ENCODE measurements around the gene CNBD2. TPM values are rescaled to one million over a fixed set of nuclear protein-coding genes. Genes with fewer than 3 reads are reported as not detected.

CNBD2 gene
- total RNA-seq, 4 donors from 2014 or later = 2.8 to 5.3 (median 3.1) TPM; not detected in 1

DNA sequence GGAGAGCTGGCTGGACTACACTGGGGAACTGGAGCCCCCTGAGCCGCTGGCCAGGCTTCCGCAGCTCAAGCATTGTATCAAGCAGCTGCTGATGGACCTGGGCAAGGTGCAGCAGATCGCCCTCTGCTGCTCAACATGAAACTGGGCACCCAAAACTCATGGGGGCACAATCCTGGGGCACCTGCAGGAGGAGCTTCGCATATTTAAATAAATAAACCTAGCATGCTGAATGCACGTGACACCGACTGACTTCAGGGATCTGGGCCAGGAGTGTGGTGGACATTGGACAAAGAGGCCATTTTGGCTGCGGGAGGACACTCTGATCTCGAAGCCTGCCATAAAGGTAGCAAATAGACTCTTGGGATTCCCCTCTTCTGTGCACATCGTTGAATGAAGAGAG lies 20.9 kb upstream of the CNBD2 start:
- TF ChIP-seq, protein P1, sequence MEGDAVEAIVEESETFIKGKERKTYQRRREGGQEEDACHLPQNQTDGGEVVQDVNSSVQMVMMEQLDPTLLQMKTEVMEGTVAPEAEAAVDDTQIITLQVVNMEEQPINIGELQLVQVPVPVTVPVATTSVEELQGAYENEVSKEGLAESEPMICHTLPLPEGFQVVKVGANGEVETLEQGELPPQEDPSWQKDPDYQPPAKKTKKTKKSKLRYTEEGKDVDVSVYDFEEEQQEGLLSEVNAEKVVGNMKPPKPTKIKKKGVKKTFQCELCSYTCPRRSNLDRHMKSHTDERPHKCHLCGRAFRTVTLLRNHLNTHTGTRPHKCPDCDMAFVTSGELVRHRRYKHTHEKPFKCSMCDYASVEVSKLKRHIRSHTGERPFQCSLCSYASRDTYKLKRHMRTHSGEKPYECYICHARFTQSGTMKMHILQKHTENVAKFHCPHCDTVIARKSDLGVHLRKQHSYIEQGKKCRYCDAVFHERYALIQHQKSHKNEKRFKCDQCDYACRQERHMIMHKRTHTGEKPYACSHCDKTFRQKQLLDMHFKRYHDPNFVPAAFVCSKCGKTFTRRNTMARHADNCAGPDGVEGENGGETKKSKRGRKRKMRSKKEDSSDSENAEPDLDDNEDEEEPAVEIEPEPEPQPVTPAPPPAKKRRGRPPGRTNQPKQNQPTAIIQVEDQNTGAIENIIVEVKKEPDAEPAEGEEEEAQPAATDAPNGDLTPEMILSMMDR (IDR thresholded peaks at IDR 0.05; ENCODE audit: low read depth) = no peak

DNA sequence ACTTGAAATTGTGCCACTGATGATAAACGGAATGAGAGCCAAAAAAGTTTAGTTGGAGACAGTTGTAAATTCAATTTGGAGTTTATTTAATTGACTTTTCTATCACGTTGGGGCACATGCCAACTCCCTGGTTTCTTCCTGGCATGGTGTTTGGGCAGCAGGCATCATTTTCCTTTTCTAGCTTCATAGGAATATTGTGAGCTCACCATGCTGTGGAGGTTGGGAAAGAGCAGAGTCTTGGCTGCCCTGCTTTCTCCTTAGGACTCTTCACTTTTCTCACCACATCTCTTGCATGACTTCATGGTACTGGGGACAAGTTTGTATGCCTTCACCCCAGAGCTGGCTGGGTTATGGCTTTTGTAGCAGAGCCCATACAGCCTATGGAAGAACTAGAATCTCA lies 20.5 kb upstream of the CNBD2 start:
- TF ChIP-seq, protein P1 (IDR thresholded peaks at IDR 0.05; ENCODE audit: low read depth) = no peak

DNA sequence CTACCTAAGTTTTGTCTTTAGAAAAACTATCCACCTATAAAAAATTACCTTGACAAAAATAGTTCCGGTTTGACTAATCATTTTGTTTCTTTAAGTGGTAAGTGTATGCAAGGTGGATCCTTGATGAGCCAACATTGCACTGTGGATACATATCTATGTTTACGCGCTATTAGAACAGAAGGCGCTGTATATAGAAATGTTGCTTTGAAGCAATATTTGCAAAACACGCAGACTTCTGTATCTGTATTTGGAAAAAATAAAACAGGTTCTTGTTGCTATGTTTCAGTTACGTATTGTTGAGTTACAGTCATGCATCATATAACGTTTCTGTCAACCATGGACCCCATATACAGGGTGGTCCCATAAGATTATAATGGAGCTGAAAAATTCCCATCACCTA lies 18.3 kb upstream of the CNBD2 start:
- TF ChIP-seq, protein P1 (IDR thresholded peaks at IDR 0.05; ENCODE audit: low read depth) = no peak

DNA sequence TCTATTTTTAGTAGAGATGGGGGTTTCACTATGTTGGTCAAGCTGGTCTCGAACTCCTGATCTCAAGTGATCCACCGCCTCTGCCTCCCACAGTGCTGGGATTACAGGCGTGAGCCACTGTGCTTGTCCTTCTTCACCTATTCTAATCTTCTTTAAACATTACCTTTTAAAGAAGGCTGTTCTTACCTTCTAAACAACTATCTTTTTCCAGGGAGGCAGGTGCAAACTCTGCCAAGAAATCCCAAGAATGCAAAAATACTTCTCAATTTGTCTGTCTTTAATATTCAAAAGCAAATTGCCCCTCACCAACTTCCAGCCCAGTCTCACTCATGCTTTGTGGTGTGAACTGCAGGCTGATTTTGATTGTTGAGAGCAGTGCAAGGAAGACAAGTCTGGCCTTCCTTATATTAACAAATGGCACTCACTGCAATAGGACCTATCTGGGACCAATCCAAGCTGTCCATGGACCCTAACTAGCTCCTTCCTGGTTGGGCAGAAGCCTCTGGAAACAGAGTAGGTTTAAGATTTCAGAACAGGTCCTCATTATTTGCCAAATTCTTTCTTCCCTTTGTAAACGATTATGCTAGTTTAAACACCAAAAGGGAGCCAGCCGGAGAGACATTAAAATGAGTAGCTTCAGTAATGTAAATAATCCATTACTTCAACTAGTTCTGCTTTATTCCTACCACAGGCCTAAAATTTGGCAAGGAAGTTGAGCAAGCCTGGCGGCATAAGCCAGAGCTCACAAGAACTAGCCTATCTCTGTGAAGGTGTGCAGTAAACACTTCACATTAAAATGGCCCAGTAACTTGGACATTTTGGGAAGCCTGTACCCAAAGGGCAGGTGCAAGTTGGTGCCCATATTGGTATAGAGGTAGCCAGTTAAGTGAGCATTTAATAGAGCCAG lies 15.7 kb upstream of the CNBD2 start:
- TF ChIP-seq, protein P1 (IDR thresholded peaks at IDR 0.05; ENCODE audit: low read depth) = no peak

DNA sequence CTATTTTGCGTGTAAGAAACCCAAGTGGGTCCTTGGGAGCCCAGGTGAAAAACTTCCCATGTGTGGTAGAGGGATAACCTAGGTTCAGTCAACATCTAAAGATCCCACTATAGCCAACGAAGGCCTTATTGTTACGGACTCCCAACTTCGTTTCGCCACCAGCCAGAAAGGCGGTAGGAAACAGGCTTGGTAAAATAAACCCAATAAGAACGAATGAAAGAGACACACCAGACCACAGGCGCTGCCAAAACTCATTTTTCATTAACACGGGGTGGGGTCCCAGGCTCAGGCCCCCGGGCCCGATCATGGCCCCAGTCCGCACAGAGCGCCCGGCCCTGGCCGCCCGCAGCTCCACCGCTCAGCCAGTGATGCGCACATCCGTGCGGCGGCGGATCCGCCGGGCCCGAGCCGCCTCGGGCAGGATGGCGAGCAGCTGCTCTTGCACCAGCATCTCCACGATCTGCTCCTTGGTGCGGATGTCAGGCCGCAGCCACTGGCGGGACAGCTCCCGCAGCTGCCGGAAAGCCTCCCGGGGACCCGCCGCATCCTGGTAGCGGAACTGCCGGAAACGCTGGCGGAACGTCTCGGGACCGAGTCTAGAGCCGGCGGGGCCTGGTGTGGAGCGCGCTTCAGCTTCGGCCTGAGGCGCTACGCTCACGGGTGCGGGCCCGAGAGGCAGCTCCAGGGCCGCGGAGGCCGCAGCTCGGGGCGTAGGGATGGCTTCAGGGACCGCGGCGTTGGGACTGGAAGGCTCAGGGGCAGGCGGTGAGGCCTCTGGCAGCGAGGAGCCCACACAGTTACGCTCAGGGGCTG lies 14.8 kb upstream of the CNBD2 start:
- TF ChIP-seq, protein P1 (IDR thresholded peaks at IDR 0.05; ENCODE audit: low read depth) = no peak

DNA sequence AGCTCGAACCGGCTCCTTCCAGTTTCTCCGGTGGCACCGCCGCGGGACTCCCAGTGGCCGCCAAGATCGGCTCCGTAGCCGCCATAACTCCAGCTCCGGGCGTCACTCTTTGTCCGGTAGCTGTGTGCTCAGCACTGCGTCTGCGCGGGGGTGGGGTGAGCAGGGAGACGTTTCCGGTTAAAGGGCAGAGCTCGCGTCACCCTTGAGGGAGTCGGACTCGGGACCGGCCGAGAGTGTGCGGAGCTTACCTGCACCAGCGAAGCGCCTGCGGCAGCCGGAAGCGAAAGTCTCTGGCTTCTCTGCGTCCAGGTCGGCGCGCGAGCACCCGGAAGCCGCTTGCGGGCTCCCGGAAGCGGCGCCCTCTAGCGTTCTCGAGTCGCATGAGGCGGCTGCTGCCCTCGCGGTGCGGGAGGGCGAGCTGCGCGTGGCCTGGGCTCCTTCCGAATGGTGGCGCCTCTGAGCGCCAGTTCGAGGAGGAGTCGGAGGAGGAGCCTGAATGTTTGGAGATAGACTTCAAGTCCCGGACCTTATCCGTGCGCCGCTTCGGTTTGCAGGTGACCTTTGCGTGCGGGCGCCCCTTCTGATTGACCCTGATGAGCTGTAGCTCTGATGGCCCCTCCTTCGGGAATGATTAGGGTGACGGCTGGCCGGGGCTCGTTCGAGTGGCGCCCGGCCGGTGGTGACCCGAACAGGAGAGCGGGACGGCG lies 14.0 kb upstream of the CNBD2 start, which contains the start of gene SCAND1:
TSS of gene SCAND1 (minus strand) at position 303 of the 707 bp plus-strand sequence. CDS start at position 85, 218 bp downstream.
- TF ChIP-seq, protein P1 (IDR thresholded peaks at IDR 0.05; ENCODE audit: low read depth) = no peak
